GM11168 (cell line): ENCODE measurements around the gene BMI1.

Experiments
- in situ Hi-C: fragments of 300-500 bp; cut with MboI; formaldehyde crosslinking; loops from one replicate; pipeline ENCODE4 v1.12.0; 2022; ENCODE audit warnings: low sequenced_read_pairs; ENCODE audit not compliant: unreplicated experiment

The BMI1 gene

GRCh38 chr10:22318772-22319171, 2.1 kb upstream of the BMI1 start:
- in situ Hi-C loops = no loop called here

- in situ Hi-C loops = no loop called here
Observed at GRCh38 chr10:22319547-22319979, 1.3 kb upstream of the BMI1 start.

DNA sequence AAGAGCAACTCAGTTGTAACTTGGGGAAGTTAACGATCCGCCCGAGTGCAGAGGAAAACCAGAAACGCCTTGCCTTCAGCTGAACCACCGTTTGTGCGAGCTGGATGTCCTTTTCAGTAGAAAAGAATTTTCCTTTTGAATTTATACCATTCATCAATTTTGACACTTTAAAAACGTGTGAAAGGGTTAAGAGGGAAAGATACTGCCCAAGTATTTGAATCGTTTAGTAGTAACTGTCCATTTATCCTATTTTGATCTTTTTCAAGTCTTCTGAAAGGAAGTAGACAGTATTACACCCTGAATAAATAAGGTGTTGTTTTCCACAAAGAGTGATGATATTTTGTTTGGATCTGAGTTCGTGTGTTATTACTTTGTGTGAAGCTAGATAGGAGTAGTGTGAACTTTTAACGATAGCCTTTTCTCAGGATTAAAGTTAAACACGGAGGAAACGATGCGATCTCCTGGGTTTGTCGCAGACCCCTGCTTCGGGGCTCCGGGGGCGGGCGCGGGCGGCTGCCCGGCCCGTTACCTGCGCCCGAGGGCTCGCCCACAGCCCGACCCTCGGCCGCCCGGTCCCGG, 830 bp upstream of the BMI1 start:
- in situ Hi-C loops = no loop called here

DNA sequence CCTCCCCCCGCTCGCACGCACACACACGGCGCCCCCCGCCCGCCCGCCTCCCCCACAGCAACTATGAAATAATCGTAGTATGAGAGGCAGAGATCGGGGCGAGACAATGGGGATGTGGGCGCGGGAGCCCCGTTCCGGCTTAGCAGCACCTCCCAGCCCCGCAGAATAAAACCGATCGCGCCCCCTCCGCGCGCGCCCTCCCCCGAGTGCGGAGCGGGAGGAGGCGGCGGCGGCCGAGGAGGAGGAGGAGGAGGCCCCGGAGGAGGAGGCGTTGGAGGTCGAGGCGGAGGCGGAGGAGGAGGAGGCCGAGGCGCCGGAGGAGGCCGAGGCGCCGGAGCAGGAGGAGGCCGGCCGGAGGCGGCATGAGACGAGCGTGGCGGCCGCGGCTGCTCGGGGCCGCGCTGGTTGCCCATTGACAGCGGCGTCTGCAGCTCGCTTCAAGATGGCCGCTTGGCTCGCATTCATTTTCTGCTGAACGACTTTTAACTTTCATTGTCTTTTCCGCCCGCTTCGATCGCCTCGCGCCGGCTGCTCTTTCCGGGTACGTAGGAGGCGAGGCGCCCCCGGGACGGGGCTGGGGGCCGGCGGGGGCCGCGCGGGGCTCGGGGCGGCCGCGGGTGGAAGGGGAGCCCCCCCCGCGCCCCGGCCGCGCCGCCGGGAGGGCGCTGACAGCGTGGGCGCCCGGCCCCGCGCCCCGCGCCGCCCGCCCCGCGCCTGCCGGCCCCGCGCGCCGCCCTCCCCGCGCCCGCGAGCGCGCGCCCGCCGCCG, 441 bp downstream of the BMI1 start:
- in situ Hi-C loops = no loop called here

DNA sequence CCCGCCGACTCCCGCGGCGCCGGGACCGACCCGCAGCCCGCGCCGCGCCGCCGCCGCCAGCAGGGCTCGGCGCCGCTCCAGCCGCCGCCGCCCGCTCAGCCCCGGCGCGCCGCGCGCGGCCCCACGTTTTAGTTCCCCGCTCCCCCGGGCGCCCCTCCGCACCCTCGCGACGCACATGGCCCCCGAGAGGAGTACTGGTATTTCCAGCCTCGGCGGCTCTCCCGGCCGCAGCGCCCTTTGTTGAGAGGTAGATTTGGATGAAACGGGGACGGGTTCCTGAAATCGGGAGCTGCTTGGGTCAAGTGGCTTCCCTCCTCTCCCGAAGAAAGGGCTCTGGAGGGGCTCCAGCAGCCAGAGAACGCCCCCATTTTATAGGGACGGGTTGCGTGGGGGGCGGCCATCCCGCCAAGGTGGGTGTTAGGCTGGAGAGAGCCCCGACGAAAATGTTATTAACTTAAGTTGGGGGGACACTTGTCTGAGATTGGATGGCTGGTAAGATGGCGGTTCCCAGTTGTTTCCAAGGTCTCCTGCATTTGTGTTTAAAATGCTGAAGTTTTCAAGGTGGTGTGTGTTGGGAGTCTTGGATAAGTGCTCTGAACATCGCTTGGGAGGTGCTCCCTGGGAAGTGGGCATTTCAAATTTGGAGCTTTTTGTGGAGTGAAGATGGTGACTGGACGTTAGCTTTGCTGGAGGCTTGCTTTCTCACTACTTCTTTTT, 1.2 kb downstream of the BMI1 start:
- in situ Hi-C loops = no loop called here

DNA sequence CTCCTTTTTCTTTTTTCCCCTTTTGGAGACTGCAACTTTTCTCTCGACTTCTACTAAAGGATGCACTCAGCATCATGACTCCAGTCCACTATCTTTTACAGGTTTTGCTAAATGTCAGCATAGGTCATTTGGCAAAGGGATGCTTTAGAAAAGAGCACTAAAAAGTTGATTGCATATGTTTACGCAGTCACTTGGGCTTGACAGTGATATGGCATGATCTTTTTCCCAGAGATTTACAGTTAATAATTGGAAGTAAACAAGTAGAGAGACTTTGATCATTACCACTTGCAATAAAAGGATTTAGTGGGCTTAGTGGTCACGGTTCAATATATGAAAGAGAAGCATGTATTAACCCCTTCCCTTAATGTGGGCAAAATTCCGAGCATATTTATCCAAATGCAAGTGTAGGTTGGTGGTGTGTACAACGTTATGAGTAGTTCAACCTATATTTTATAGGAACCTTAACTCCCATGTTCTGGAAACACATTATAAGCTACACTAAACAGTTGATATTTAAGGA, 1.8 kb downstream of the BMI1 start:
- in situ Hi-C loops = no loop called here

GRCh38 chr10:22323538-22324305, 2.8 kb downstream of the BMI1 start:
- in situ Hi-C loops = no loop called here

DNA sequence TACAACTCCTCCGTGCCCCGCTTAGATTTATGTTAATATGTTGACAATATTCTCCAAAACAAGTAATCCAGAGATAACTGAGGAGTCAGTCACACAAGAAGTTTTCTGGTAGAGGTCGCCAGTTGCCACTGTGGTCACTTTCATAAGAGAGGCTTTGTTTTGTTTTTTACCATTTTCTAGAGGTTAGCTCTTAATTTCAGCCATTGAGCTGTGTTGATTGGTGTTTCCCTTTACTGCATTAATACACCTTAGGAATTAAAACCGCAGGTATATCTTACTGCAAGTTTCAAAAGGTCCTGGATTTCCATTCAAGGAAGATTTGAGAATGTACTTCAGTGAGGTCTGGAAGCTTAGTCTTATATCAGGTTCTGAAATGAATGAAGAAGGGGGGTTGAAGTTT, 3.5 kb downstream of the BMI1 start:
- in situ Hi-C loops = no loop called here

- in situ Hi-C loops = no loop called here
Observed at GRCh38 chr10:22324893-22325271, 4.0 kb downstream of the BMI1 start.

- in situ Hi-C loops = no loop called here
Observed at GRCh38 chr10:22325272-22326144, 4.6 kb downstream of the BMI1 start.

DNA sequence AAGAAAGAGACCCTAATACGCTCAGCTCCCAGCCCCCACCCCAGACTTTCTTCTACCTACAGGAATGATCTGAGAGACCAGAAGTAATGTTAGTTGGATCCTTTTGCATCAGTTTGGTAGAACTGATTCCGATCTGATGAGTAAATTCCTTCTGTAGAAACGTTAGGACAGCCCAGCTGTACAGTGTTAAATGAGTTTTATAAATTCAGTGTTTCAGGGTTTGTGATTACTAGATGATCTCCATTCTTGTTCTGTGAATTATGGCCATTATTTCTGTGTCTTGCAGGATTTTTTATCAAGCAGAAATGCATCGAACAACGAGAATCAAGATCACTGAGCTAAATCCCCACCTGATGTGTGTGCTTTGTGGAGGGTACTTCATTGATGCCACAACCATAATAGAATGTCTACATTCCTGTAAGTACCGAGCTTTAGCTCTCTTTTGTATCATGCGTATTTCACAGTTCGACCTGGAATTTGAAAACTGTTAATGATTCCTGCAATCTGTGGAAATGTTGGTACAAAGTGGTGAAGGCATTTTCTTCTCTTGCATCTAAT, 5.3 kb downstream of the BMI1 start:
- in situ Hi-C loops = no loop called here

DNA sequence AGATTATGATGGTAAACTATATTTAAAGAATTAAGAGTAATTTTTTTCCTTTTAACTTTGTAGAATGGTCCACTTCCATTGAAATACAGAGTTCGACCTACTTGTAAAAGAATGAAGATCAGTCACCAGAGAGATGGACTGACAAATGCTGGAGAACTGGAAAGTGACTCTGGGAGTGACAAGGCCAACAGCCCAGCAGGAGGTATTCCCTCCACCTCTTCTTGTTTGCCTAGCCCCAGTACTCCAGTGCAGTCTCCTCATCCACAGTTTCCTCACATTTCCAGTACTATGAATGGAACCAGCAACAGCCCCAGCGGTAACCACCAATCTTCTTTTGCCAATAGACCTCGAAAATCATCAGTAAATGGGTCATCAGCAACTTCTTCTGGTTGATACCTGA, 8.3 kb downstream of the BMI1 start:
- in situ Hi-C loops = no loop called here

DNA sequence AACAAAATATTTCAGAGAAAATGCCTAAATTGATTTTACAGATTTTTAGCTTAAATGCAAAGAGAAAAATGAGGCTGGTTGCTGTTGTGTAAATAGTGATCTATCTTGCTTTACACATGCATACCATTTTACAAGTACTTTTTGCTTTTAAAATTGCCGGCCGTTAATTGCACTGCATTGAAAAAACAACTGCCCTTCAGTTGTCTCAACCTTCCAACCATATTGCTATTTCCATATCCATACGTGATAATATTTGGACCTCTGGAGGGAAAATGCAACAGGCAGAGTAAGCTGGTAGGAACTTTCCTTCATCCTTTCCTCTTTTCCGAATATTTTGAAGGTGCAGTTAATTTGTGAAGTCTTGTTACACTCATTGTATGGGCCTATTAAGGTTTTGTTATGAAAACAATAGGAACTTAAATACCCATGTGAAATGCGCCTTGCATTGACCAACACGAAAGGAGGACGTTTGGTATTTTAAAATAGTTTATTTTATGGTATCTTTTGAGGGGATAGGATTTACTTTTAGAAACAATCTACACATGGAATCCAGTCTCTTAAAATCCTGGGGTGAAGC, 11.3 kb downstream of the BMI1 start:
- in situ Hi-C loops = no loop called here

DNA sequence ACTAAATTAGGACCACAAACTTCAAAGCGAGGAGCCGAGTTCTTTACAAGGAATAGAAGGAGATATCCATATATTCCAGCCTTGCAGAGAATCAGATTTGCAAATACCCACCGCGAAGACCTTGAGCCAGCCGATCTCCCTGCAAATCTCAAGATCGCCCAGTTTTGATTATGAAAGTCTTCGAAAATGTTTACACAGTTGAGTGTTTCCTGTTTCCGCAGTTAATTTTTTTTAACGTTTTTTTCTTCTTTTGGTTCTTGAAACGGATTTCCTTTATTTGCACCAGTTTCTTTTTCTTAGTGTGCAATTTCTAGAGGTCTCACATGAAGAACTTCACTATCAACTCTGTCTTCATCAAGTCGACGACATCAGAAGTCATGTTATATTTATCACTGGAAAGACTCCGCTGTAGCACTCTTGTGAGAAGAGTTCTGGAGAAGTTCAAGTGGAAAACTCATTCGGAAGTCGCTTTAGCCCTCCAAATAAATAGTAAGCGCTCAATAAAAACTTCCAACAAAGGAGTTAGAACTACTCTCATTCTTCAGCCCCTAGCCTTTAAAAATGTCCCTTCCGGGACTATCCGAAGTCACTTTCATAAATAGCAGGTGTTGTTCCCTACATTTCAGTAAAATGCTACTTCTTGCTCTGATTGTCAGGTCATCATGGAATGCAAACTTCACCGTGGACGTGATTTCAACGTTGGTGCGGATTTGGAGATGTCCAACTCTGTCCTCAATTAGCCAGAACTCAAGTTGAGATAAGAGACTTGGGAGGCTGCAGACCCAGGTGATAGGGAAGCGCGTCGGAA, 12.5 kb downstream of the BMI1 start:
- in situ Hi-C loops = no loop called here

DNA sequence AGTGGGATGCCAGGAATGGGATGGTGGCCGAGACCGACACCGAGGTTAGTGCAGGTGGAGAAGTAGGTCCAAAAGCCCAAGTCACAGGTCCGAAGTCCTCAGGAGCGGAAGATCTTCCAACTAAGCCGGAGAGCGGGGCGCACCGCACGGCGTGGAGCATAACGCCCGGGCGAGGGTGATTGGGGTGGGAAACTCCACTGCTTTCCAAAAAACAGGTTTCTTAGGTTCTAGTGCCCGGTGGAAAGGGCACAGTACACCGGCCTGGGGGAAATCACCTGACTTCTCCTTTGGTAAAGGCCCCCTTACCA, 13.0 kb downstream of the BMI1 start:
- in situ Hi-C loops = no loop called here

DNA sequence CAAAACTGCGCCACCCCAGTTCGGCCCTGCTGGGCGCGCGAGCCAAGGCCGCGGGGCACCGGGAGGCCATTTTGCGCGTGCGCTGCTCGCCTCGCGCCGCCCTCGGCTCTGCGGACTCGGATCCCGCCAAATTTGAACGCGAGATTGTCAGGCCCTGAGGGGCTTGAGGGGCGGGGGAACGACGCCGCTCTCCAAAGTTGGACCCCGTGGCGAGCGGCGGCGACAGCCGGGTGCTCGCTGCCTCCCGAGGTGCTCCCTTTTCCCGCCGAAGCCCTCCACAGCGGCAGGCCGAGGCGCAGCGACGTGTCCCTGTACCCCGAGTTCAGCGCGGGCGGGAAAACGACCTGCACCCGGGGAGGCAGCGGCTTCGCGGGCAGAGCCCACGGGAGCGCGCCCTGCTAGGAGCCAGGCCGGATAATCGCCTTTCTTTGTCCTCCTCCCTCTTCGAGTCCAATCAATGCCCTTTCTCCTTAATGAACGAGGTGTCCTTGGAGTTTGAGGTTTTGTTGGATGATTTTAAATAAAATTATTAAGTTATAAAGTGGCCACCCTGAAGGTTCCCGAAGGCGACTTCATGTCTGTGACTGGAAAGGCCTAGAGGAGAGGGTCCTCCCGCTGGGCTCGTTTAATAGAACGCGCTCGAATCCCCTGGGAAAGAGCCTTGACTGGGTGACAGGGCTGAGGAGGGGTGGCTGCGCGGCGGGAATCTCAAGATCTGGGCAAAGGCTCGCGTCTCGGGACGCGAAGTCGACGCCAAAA, 13.7 kb downstream of the BMI1 start:
- in situ Hi-C loops = no loop called here

DNA sequence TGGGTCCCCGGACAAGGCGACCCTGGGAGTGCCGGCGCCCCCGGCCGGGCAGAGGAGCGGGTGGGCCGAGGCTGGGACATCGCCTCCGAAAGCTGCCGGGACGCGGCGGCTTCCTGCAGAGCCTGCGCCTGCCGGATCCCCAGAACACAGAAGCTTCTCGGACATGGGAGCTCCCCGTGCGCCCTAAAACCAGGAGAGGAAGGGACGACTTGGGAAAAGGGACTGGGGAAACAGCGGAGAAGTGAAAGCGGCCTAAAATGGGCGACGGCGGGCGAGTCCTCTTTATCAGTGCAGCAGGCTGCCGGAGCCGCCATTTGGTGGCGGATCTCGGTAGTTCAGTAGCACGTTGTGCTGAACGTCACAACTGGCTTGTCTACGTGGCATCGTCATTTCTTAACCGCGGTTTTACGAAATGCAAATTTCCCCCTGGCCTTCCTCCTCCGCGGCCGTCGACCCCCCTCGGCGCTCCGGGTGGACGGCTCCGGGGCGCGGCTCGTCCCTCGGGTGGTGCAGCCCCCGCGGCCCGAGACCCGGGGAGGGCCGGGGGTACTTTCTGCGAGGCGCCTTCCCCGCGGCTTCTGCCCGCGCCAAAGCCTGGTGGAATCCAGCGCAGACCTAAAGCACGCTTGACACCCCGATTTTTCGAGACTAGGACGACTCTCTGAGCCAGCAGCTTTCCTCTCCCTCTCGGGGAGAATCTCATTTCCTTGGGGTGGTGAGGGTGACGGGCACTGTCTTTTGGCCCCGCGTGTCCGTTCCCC, 14.5 kb downstream of the BMI1 start:
- in situ Hi-C loops = no loop called here
